ENCODE results near the gene TRMT1. TPM values are rescaled to one million over a fixed set of nuclear protein-coding genes. Genes with fewer than 3 reads are reported as not detected.

The TRMT1 gene
- total RNA-seq, 1 experiment from 2014 or later: 52.0 TPM

DNA sequence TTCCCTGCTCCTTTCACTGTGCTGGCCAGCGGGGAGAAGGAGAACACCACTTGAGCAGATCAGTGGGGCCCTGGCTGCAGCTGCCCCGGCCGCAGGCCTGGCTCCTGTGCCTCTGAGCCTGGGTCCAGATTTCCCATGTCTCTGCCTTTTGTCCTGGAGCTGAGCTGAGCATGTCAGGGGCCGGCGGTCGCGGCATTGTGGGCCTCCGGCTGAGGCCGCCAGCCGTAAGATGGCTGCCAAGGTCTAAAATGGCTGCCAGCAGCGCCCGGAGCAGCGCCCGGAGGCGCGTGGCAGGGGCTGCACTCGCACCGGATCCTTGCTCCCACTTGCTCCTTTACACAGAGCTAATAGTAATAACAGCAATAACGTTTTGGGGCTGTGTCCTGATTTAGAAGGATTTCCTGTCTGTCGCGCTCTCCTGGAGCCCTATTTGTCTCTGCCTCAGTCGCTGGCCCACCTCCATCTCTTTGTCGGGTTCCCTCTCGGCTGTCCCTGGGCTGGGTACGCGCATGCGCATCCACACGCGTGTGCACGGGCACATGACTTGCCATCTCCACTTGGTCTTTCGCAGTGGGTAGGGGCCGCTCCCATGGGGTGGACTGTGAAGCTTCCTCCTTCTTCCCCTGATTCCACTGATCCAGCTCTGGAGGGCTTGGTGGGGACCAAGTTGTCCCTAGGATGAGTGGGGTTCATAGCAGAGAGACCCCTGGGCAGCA is 46.0 kb downstream of the TRMT1 start:
- TF ChIP-seq, protein P1, sequence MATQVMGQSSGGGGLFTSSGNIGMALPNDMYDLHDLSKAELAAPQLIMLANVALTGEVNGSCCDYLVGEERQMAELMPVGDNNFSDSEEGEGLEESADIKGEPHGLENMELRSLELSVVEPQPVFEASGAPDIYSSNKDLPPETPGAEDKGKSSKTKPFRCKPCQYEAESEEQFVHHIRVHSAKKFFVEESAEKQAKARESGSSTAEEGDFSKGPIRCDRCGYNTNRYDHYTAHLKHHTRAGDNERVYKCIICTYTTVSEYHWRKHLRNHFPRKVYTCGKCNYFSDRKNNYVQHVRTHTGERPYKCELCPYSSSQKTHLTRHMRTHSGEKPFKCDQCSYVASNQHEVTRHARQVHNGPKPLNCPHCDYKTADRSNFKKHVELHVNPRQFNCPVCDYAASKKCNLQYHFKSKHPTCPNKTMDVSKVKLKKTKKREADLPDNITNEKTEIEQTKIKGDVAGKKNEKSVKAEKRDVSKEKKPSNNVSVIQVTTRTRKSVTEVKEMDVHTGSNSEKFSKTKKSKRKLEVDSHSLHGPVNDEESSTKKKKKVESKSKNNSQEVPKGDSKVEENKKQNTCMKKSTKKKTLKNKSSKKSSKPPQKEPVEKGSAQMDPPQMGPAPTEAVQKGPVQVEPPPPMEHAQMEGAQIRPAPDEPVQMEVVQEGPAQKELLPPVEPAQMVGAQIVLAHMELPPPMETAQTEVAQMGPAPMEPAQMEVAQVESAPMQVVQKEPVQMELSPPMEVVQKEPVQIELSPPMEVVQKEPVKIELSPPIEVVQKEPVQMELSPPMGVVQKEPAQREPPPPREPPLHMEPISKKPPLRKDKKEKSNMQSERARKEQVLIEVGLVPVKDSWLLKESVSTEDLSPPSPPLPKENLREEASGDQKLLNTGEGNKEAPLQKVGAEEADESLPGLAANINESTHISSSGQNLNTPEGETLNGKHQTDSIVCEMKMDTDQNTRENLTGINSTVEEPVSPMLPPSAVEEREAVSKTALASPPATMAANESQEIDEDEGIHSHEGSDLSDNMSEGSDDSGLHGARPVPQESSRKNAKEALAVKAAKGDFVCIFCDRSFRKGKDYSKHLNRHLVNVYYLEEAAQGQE (IDR thresholded peaks at IDR 0.05; ENCODE audit: insufficient read depth in 1 of 2, low read depth in 2 of 2, low read length in 1 of 2): no peak
- TF ChIP-seq, protein P2, sequence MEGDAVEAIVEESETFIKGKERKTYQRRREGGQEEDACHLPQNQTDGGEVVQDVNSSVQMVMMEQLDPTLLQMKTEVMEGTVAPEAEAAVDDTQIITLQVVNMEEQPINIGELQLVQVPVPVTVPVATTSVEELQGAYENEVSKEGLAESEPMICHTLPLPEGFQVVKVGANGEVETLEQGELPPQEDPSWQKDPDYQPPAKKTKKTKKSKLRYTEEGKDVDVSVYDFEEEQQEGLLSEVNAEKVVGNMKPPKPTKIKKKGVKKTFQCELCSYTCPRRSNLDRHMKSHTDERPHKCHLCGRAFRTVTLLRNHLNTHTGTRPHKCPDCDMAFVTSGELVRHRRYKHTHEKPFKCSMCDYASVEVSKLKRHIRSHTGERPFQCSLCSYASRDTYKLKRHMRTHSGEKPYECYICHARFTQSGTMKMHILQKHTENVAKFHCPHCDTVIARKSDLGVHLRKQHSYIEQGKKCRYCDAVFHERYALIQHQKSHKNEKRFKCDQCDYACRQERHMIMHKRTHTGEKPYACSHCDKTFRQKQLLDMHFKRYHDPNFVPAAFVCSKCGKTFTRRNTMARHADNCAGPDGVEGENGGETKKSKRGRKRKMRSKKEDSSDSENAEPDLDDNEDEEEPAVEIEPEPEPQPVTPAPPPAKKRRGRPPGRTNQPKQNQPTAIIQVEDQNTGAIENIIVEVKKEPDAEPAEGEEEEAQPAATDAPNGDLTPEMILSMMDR (IDR thresholded peaks at IDR 0.05): no peak
- TF ChIP-seq SIN3A (IDR thresholded peaks at IDR 0.05; ENCODE audit: borderline replicate concordance, insufficient read depth, low read depth, low read length) (no peak), TCF7L2 (IDR thresholded peaks at IDR 0.05; ENCODE audit: low read depth, low read length) (no peak), POLR2AphosphoS5 (IDR thresholded peaks at IDR 0.05; ENCODE audit: low read depth, low read length) (no peak)
- Histone ChIP-seq H3K36me3 (ENCODE audit: control insufficient read depth, insufficient read depth, low read length) (no peaks in the 10 kb centered on the region), H3K4me3 (ENCODE audit: low read depth in 2 of 2, low read length in 2 of 2) (no peak overlapping the region), H3K27ac (ENCODE audit: low read length) (no peak overlapping the region), H3K4me1 (ENCODE audit: control insufficient read depth, insufficient read depth, low read length) (peaks cover 10% of the 10 kb centered on the region), H3K27me3 (ENCODE audit: control insufficient read depth, insufficient read depth, low read length) (no peaks in the 10 kb centered on the region), H3K9me3 (ENCODE audit: control insufficient read depth, insufficient read depth, low read depth, low read length) (no peaks in the 10 kb centered on the region)
- in situ Hi-C loops (cut with HindIII; ENCODE audit: low pct_unique_long_range_greater_than_20kb, low sequenced_read_pairs): no loop called here
- DNase-seq (ENCODE audit: low read depth, low spot score) (no peak), ATAC-seq (no peak)
- CTCF ChIA-PET: interaction anchor here (0.6 kb wide), 2 partner anchors 195 to 509 kb away, joined by 4 to 5 read pairs; no protein-coding TSS in a partner anchor
- intact Hi-C loops (cut with micrococcal nuclease; ENCODE audit: unreplicated experiment): no loop called here
- POLR2A ChIA-PET: no interaction called here
- BruUV-seq (replicated peaks): no TSS peak

GRCh38 chr19:13069415-13070359 is 46.9 kb downstream of the TRMT1 start:
- H3K4me3 ChIP-seq (ENCODE audit: low read depth in 2 of 2, low read length in 2 of 2): no peak overlapping the region
- POLR2A ChIA-PET: interaction anchor here (0.5 kb wide), 1 partner anchor 61 kb away, joined by 3 read pairs; no protein-coding TSS in a partner anchor
- CTCF ChIA-PET: interaction anchor here (0.6 kb wide), 1 partner anchor 194 kb away, joined by 5 read pairs; no protein-coding TSS in a partner anchor
- ATAC-seq: peak; percentile 45; the same call in 1 of the 2 replicates
- intact Hi-C loops (cut with micrococcal nuclease; ENCODE audit: unreplicated experiment): no loop called here
- in situ Hi-C loops (cut with HindIII; ENCODE audit: low pct_unique_long_range_greater_than_20kb, low sequenced_read_pairs): no loop called here
- no TSS peak for BruUV-seq (replicated peaks)
- H3K27me3 ChIP-seq (ENCODE audit: control insufficient read depth, insufficient read depth, low read length): no peaks in the 10 kb centered on the region
- DNase-seq (ENCODE audit: low read depth, low spot score): no peak
- TF ChIP-seq SIN3A (IDR thresholded peaks at IDR 0.05; ENCODE audit: borderline replicate concordance, insufficient read depth, low read depth, low read length): no peak
- no peak for TF ChIP-seq TCF7L2 (IDR thresholded peaks at IDR 0.05; ENCODE audit: low read depth, low read length)
- TF ChIP-seq, protein P2 (IDR thresholded peaks at IDR 0.05): no peak
- TF ChIP-seq, protein P1 (IDR thresholded peaks at IDR 0.05; ENCODE audit: insufficient read depth in 1 of 2, low read depth in 2 of 2, low read length in 1 of 2): no peak
- no peak for TF ChIP-seq POLR2AphosphoS5 (IDR thresholded peaks at IDR 0.05; ENCODE audit: low read depth, low read length)
- H3K27ac ChIP-seq (ENCODE audit: low read length): no peak overlapping the region
- H3K36me3 ChIP-seq (ENCODE audit: control insufficient read depth, insufficient read depth, low read length): no peaks in the 10 kb centered on the region
- no peaks in the 10 kb centered on the region for H3K9me3 ChIP-seq (ENCODE audit: control insufficient read depth, insufficient read depth, low read depth, low read length)
- peaks cover 10% of the 10 kb centered on the region for H3K4me1 ChIP-seq (ENCODE audit: control insufficient read depth, insufficient read depth, low read length)

Data from Panc1 (cell line).